ENCODE measurements around the gene LDB2. TPM values are rescaled to one million over a fixed set of nuclear protein-coding genes. Genes with fewer than 3 reads are reported as not detected.

LDB2 gene
- total RNA-seq (2014; rRNA removed) = 0.29 TPM in 1 of 2 replicates, not detected in the other
- Bru-seq, nascent RNA = percentile 1 among the genes with signal in this experiment
- percentile 2 among the genes with signal in this experiment for BruChase-seq, experiment 1, labeled RNA remaining after a 6-hour chase
- BruChase-seq, experiment 2, labeled RNA remaining after a 2-hour chase = percentile 1 among the genes with signal in this experiment
- long read RNA-seq = 0 reads

DNA sequence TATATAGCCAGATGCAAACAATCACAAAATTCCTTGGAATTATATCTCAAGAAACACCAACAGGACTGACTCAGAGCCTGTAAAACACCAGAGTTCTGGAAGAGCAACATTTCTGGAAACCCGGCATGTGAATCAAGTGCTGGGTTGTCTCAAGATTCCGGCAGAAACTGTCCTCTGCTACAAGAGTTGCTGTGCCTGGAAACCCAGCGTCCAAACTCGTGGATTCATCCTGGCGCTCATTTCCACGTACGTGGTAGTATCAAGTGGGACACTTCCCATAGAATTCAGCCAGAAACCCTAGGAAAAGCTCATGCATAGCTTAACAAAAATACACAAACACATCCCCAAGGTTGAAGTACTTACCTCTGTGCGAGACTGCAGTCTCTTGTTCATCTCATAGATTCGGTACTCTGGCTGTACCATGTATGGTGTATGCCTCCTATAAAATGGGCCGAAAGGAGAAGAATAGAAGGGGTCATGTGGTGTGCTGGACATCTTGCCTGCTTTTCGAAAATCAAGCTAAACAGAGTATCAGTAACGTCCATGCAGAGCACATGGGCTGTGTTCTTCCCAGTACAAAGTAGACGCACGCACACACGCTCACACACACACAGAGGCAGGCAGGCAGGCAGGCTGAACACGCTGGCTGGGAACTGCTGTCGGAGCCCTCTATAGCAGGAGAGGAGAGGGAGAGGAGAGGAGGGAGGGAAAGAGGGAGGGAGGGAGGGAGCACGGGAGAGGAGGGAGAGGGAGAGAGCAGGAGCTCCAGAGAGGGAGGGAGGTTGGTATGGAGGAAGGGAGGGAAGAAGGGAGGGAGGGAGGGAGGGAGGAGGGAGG lies at the start of gene LDB2:
TSS of gene LDB2 (minus strand) at position 655 of the 837 bp plus-strand sequence.
- H2AFZ ChIP-seq (ENCODE audit: low read length) = no peak within 1 kb of the TSS
- no peaks in the 10 kb centered on the region for H3K9me3 ChIP-seq (ENCODE audit: low read length)
- H3K27ac ChIP-seq (ENCODE audit: low read length) = no peak within 1 kb of the TSS
- TF ChIP-seq EZH2 (IDR thresholded peaks at IDR 0.05; ENCODE audit: low read length, unreplicated experiment) (no peak), CTCF (conservative IDR thresholded peaks at IDR 0.05; ENCODE audit: low read depth, low read length) (no peak)
- H3K4me3 ChIP-seq (ENCODE audit: low read length) = no peak within 1 kb of the TSS
- no peaks in the 10 kb centered on the region for H3K36me3 ChIP-seq (ENCODE audit: low read depth, low read length)
- POLR2A ChIA-PET (ENCODE audit: unreplicated experiment) = no interaction called here
- no peak within 1 kb of the TSS for H3K4me2 ChIP-seq (ENCODE audit: low read length)
- BruUV-seq (replicated peaks) = no TSS peak
- peaks cover 60% of the 10 kb centered on the region for H3K27me3 ChIP-seq (ENCODE audit: low read length)
- intact Hi-C loops (cut with micrococcal nuclease) = no loop called here
- H3K4me1 ChIP-seq (ENCODE audit: insufficient read depth, low read length) = no peaks in the 10 kb centered on the region
- H3K9ac ChIP-seq (ENCODE audit: low read length) = no peak within 1 kb of the TSS
- DNase-seq (no peak), ATAC-seq (no peak)
- H4K20me1 ChIP-seq (ENCODE audit: low read length) = no peaks in the 10 kb centered on the region
- H3F3A ChIP-seq (ENCODE audit: low read length, unreplicated experiment) = no peaks in the 10 kb centered on the region
- no peaks in the 10 kb centered on the region for H3K79me2 ChIP-seq (ENCODE audit: low read length)
- no peaks in the 10 kb centered on the region for H3K9me2 ChIP-seq (replicated peaks; ENCODE audit: low read length)
- CTCF ChIA-PET = no interaction called here

GRCh38 chr4:16942491-16942890 lies 44.0 kb upstream of the LDB2 start:
- Histone ChIP-seq H3K9ac (ENCODE audit: low read length) (no peak overlapping the region), H3K27ac (ENCODE audit: low read length) (no peak overlapping the region), H3K4me1 (ENCODE audit: insufficient read depth, low read length) (no peaks in the 10 kb centered on the region), H3K36me3 (ENCODE audit: low read depth, low read length) (no peaks in the 10 kb centered on the region), H3F3A (ENCODE audit: low read length, unreplicated experiment) (no peaks in the 10 kb centered on the region), H3K4me3 (ENCODE audit: low read length) (no peak overlapping the region), H3K9me2 (replicated peaks; ENCODE audit: low read length) (no peaks in the 10 kb centered on the region), H2AFZ (ENCODE audit: low read length) (no peak overlapping the region), H3K9me3 (ENCODE audit: low read length) (no peaks in the 10 kb centered on the region), H3K4me2 (ENCODE audit: low read length) (no peak overlapping the region), H3K27me3 (ENCODE audit: low read length) (no peaks in the 10 kb centered on the region), H3K79me2 (ENCODE audit: low read length) (no peaks in the 10 kb centered on the region), H4K20me1 (ENCODE audit: low read length) (no peaks in the 10 kb centered on the region)
- ATAC-seq (no peak), DNase-seq (no peak)
- TF ChIP-seq EZH2phosphoT487 (IDR thresholded peaks at IDR 0.05; ENCODE audit: borderline replicate concordance, low read length) = no peak
- no peak for TF ChIP-seq CTCF (conservative IDR thresholded peaks at IDR 0.05; ENCODE audit: low read depth, low read length)
- no peak for TF ChIP-seq EZH2 (IDR thresholded peaks at IDR 0.05; ENCODE audit: low read length, unreplicated experiment)
- POLR2A ChIA-PET (ENCODE audit: unreplicated experiment) = no interaction called here
- CTCF ChIA-PET = no interaction called here
- BruUV-seq (replicated peaks) = no TSS peak
- intact Hi-C loops (cut with micrococcal nuclease) = no loop called here

GRCh38 chr4:16939178-16939577 lies 40.7 kb upstream of the LDB2 start:
- Histone ChIP-seq H3F3A (ENCODE audit: low read length, unreplicated experiment) (no peaks in the 10 kb centered on the region), H3K36me3 (ENCODE audit: low read depth, low read length) (no peaks in the 10 kb centered on the region), H3K9me2 (replicated peaks; ENCODE audit: low read length) (no peaks in the 10 kb centered on the region), H3K27me3 (ENCODE audit: low read length) (peaks cover 7% of the 10 kb centered on the region), H3K4me3 (ENCODE audit: low read length) (no peak overlapping the region), H3K9me3 (ENCODE audit: low read length) (no peaks in the 10 kb centered on the region), H4K20me1 (ENCODE audit: low read length) (no peaks in the 10 kb centered on the region), H2AFZ (ENCODE audit: low read length) (no peak overlapping the region), H3K4me1 (ENCODE audit: insufficient read depth, low read length) (no peaks in the 10 kb centered on the region), H3K27ac (ENCODE audit: low read length) (no peak overlapping the region), H3K9ac (ENCODE audit: low read length) (no peak overlapping the region), H3K79me2 (ENCODE audit: low read length) (no peaks in the 10 kb centered on the region), H3K4me2 (ENCODE audit: low read length) (no peak overlapping the region)
- CTCF ChIA-PET = no interaction called here
- no TSS peak for BruUV-seq (replicated peaks)
- TF ChIP-seq CTCF (conservative IDR thresholded peaks at IDR 0.05; ENCODE audit: low read depth, low read length) (no peak), EZH2phosphoT487 (IDR thresholded peaks at IDR 0.05; ENCODE audit: borderline replicate concordance, low read length) (no peak), EZH2 (IDR thresholded peaks at IDR 0.05; ENCODE audit: low read length, unreplicated experiment) (no peak)
- POLR2A ChIA-PET (ENCODE audit: unreplicated experiment) = no interaction called here
- DNase-seq (no peak), ATAC-seq (no peak)
- intact Hi-C loops (cut with micrococcal nuclease) = no loop called here

All from PC-3 (cell line).